PC-3 (cell line): ENCODE results near the gene IQCE.

ENCODE experiments used
- CTCF ChIP-seq: fragments of 300-600 bp; sonication (generic); conservative IDR thresholded peaks from 2 replicates; pipeline ENCODE4 v1.5.1; 2017; ENCODE audit warnings: antibody characterized with exemption, low read depth, mild to moderate bottlenecking, low read length
- EZH2 ChIP-seq: fragments of 300-600 bp; sonication (generic); IDR thresholded peaks from one replicate; pipeline ENCODE4 v1.6.1; 2017; ENCODE audit warnings: antibody characterized with exemption, mild to moderate bottlenecking, low read length; ENCODE audit not compliant: unreplicated experiment
- EZH2phosphoT487 ChIP-seq: fragments of 300-600 bp; sonication (generic); IDR thresholded peaks from 2 replicates; pipeline ENCODE4 v1.6.1; 2018; ENCODE audit warnings: mild to moderate bottlenecking, antibody characterized with exemption, low read length, borderline replicate concordance

- TF ChIP-seq EZH2phosphoT487 (no peak), CTCF (no peak), EZH2 (no peak)
Measured at GRCh38 chr7:2583798-2584580, 25.2 kb downstream of the IQCE start.
